ENCODE data around the gene EXOC6B.

DNA sequence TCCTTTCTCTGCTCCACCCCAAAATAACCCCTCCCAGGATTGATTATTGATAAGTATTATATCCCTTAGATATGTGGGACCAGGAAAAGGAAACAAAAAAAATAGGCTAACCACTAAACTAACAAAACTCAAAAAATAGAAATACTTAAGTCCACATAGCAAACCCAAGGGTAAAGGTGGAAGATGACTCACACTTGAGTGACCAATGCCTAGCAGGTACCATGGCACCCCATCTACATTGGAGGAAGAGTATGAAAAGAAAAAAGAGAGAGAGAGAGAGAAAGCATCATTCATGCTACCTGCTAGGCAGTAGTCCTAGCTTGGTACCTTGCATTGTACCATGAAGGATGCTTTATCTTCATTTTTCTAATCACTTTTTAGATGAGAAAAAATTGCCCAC lies 6.3 kb downstream of the EXOC6B start:
- TF ChIP-seq CTCF (IDR thresholded peaks at IDR 0.05) (no peak), POLR2A (IDR thresholded peaks at IDR 0.05) (no peak)

All from esophagus squamous epithelium (tissue), 4 donors.